D341Med (cell line): ENCODE results near the gene GRP.

Source experiments
- DNase-seq: peaks from one replicate; pipeline ENCODE4 v3.0.0; 2012; ENCODE audit warnings: low spot score

Gene GRP

GRCh38 chr18:59268127-59268720 is 48.3 kb downstream of the GRP start:
- DNase-seq: no peak

- DNase-seq: peak; percentile 94
Observed at GRCh38 chr18:59268721-59269562, 49.0 kb downstream of the GRP start.

- no peak for DNase-seq
Observed at GRCh38 chr18:59269563-59270119, 49.7 kb downstream of the GRP start.

- DNase-seq: no peak
Observed at GRCh38 chr18:59270689-59271257, 50.8 kb downstream of the GRP start.

- no peak for DNase-seq
Observed at GRCh38 chr18:59271606-59272220, 51.8 kb downstream of the GRP start.

- no peak for DNase-seq
Observed at GRCh38 chr18:59272221-59272888, 52.4 kb downstream of the GRP start.

GRCh38 chr18:59272891-59273758 is 53.2 kb downstream of the GRP start, which contains the start of gene RAX:
Gene RAX (minus strand): TSS chr18:59273454. CDS start chr18:59273206, 248 bp downstream.
- peak; percentile 87 for DNase-seq

GRCh38 chr18:59273759-59274532 is 54.0 kb downstream of the GRP start:
- no peak for DNase-seq

GRCh38 chr18:59274533-59274928 is 54.6 kb downstream of the GRP start:
- DNase-seq: no peak

- no peak for DNase-seq
Observed at GRCh38 chr18:59275406-59275949, 55.5 kb downstream of the GRP start.

GRCh38 chr18:59276047-59276446 is 56.1 kb downstream of the GRP start:
- no peak for DNase-seq

- DNase-seq: no peak
Observed at GRCh38 chr18:59278793-59279192, 58.8 kb downstream of the GRP start.

GRCh38 chr18:59279193-59279592 is 59.2 kb downstream of the GRP start:
- DNase-seq: no peak

GRCh38 chr18:59279722-59280121 is 59.8 kb downstream of the GRP start:
- DNase-seq: peak; percentile 80
